GM18499 (cell line): Measurements from ENCODE around the gene CSRP3.

Source experiments
- ATAC-seq: cut with Tn5 transposase; IDR thresholded peaks from one replicate; pipeline ENCODE4 v1.9.1; 2021; ENCODE audit warnings: moderate number of reproducible peaks; ENCODE audit not compliant: insufficient read depth, unreplicated experiment

CSRP3 gene

DNA sequence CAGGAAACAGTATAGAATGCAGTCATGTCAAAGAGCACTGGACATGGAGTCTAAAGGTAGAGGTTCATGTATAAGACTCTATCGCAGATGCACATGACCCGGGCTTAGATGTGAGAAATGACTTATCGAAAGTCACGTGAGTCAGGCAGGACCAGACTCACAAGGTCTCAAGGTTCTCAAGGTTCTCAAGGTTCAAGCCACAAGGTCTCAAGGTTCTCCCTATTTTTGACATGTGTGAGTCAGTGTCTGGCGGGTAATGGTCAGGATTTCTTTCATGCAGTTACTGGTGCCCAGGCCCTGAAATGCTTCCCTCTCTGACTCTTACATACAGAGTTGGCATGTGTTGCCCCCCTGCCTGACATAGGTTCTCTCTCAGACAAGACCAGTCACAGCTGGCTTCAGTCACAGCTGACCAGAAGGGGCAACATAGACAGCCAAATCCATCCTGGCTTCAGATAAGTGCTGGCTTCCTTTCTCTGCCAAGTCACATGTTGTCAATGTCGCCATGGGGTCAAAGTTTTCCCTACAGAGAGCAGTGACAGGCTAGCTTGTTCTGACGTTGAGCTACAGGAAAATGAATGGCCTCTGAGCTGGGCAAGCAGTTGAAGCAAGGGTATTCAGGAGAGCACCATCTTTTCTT is 10.1 kb downstream of the CSRP3 start:
- ATAC-seq, result no peak

DNA sequence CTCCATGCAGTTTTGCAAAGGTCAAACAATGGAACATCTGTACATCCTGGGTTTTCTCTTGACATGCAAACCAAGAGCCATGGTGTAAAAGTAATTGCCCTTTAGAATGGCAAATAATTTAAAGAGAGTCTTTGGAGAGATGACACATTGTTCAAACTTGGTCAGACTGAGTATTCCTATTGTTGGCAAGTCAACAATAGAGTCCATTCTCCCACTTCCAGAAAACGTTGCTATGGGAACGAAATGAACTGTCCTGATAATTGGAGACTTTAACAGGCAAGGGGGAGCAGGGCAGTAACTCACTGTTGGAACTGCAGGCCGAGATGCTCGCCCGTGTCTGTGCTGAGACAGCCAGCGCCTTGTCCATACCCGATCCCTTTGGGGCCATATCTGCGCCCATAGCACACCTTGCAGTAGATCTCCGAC is 13.9 kb downstream of the CSRP3 start:
- no peak for ATAC-seq

DNA sequence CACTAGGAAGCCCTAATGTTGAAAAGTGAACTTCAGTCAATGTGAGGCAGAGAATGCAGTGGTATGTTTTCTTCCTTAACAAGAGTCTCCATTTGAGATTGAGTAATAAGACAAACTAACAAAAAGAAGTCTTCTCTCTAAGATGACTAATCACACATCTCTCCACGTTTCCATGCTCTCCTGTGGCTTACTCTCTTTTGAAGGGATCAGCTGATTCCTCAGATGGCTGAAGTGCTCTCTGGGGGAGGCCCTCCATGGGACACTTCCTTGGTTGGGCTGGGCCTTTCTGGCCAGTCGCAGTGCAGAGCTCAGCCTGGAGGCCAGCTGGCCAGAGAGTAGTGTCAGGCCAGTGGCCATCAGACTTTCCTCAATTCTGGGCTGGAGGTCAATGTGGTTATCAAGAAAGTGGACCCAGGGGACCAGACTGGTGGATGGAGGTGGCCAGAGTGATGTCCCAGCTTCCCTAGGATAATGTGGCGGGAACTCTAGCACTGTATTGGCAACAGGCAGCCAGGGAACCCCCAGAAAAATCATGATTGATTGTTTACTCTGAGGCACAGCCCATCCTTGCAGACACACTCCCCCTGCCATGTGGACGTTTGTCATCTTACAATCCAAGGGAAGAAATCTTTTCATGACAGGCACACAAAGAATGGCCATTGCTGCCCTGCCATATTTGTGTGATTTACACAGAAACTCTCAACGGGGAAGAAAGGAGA is 14.5 kb downstream of the CSRP3 start:
- ATAC-seq, result no peak

- no peak for ATAC-seq
These were observed 16.2 kb downstream of the CSRP3 start for GRCh38 chr11:19185516-19186052.

DNA sequence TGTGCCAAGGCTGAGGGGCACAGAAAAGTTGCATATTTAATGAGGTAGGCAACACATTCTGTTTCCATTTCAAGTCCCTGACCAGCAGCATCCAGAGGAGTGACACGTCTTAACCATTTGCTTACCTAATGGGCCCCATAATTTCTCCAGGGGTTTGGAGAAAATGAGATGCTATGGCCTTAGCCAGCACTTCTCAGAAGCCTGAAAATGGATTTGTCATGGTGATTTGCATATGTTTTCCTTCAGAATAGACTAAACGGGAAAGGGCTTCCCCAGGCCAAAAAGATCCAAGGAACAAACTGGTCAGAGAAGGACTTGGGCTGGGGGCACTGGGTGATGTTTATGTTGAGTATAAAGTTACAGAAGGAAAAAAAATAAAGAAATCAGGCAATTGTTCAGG is 16.7 kb downstream of the CSRP3 start:
- no peak for ATAC-seq

DNA sequence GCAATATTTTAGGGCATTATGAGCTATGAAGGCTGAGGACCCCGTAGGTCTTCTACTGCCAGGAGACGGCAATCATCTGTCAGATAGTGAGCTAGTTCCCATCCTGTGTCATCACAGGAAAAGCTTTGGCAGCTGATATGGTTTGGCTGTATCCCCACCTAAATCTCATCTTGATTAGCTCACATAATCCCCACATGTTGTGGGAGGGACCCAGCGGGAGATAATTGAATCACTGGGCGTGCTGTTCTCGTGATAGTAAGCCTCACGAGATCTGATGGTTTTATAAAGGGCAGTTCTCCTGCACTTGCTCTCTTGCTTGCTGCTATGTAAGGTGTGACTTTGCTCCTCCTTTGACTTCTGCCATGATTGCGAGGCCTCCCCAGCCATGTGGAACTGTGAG is 18.1 kb downstream of the CSRP3 start:
- no peak for ATAC-seq

DNA sequence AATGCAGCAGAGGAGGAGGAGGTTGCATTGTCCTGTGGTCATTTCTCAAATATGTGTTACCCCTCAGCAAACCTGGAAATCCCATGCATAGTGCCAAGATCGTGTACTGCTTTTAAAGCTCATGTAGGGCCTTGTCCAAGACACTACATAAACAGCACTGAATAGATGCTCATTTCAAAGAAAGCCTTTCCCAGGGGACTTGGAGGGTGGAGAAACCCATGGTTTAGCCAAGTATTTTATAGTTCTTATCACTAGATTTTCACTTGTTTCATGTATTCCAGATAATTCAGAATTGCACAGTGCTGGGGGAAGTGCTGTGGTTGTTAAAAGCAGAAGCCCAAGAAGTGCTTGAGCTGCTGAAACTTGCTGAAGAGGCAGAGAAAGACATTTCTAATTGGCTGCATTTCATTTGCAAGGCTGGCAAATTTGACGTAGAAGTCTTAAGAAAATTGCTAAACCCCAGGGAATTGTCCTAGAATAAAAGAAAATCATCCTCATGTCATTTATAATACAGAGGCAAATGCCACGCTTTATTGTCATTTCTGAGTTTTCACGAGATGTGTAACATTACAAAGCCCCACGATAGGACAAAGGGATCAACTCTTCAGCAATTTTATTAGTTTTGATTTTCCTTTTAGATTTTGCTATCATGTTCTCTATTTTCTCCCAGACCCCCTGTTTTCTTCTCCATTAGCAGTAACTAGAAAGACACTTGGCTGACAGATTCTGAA is 20.1 kb downstream of the CSRP3 start:
- no peak for ATAC-seq

- ATAC-seq, result no peak
These were observed 25.1 kb downstream of the CSRP3 start for GRCh38 chr11:19176629-19177186.

DNA sequence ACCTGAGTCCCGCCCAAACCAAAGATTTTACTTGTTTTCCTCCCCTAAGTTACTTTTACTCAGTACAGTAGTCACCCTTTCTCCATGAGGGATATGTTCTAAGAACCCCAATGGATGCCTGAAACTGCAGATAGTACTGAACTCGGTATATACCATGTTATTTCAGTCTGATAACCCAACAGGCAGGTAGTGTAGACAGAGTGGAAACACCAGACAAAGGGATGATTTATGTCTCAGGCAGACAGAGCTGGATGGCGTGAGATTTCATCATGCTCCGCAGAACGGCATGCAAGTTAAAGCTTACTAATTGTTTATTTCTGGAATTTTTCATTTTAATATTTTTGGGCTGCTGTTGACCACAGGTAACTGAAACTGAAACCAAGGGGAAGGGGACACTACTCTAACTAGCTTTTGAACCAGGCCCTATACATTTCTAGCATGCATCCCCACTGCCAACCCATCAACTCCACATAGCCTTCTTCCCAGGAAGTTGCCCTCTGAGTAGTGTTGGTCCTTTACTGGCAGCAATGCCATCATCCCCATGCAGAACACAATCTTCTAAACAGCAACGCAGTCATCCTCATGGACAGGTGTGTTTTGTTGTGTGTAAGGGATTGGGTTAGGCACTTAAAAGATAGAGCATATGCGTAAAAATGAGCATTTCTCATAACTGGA is 27.7 kb downstream of the CSRP3 start:
- ATAC-seq, result no peak

DNA sequence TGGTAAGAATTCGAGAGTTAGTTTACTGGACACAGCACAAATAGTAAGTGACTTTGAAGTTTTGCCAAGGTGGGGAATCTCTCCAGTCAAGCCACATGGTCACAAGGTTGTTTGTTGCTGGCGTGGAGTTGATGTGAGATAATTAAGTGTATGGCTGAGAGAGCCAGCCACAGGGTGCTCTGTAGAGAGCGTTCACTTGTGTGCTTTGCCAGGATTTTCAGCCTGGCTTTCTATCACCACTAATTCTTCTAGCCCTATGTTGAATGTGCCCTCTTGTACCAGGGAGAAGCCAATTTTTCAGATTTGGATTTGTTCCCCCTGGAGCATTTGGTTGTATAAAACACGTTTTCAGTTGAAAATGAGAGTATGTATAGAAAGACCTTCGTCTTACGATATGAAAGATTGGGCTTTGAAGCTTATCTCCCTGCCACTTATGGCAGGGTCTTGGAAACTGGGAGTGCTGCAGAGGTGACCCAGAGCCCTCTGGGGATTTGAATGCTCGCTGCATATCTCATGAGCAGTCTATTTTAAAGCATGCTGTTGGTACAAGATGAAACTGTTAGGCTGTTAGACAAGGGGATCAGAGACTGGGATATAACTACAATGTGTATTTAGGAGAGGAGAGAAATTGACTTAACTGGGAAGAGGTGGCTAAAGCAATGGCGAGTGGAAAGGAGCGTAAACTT is 28.6 kb downstream of the CSRP3 start:
- no peak for ATAC-seq

GRCh38 chr11:19168090-19168489 is 33.7 kb downstream of the CSRP3 start:
- ATAC-seq, result no peak

GRCh38 chr11:19164881-19165280 is 36.9 kb downstream of the CSRP3 start:
- no peak for ATAC-seq

GRCh38 chr11:19164230-19164855 is 37.4 kb downstream of the CSRP3 start:
- ATAC-seq, result no peak

DNA sequence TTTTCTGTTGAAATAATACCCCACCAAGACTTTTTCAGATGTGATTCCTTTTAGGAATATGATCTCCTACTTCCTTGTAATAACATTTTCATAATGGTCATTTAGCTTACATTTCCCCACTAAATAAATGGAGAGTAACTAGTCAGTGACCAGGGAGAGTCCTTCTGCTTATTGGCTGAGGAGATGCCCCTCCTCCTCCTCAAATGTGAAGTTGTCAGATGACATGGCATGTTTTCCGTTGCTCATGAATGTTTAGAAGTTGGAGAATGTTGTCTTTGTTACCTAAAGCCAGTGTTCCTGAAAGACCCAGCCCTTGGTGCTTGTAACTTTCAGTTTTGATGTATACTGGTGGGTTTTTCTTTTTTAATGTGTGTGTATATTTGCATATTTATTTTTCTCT is 38.2 kb downstream of the CSRP3 start:
- no peak for ATAC-seq

DNA sequence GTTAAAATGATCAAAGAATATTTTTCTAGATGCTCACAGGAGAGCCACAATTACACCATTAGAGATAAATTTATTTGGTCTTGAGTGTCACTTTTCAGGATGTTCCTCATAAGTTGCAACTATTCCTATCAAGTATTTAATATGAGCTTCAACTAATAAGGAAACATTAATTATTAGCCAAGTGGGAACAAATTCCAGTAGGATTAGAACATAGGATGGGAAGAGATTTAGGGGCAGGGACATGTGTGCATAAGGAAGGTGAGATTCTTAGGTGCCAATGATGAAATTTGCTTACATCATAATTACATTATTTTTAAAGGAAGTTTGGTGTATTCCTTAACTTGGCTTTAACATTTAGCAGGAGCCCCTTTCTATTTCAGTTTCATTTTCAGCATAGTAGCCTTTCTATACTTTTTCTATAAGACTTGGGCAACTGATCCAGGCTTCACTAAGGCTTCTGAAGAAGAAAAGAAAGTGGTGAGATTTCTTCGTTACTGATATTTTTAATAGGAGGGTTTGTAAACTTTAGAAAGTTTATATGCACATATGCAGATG is 38.8 kb downstream of the CSRP3 start:
- ATAC-seq, result no peak

- no peak for ATAC-seq
These were observed 40.1 kb downstream of the CSRP3 start for GRCh38 chr11:19161651-19162050.

DNA sequence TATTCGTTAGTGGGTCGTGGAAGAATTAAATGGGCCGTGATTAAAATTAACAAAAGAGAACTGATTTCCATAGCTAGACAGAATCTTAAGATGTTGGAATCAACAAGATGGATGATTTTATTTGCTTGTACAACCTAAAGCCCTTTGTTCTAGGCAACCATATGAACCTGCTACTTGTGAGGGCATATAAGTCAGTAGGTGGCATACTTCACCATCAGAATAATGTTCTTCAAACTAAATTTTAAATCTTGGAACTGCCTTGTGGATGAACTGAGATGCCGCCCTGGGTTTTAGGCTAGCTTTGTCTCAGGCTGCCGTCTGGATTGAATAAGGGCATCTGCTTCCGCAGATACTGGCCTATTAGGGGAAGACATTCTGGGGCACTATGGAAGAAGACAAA is 40.9 kb downstream of the CSRP3 start:
- no peak for ATAC-seq

GRCh38 chr11:19156892-19157291 is 44.9 kb downstream of the CSRP3 start:
- ATAC-seq, result no peak

DNA sequence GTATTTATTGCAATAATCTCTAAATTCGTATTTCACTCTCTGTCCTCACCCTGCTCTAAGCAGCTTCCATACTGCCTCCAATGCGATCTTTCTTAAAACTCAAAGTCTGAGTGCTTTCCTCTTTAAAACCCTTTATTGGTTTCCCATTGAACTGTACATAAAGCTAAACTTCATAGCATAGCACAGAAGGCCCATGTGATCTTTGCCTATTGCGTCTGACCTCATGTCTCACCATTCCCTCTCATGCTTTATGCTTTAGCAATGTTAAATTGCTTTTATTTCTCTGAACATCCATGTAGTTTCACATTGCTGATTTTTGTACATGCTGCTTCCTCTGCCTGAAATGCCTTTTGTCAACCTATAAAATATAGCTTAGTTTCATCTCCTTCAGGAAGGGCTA is 56.5 kb downstream of the CSRP3 start:
- no peak for ATAC-seq
